T-helper 2 cell (primary cell): ENCODE measurements around the gene MIPOL1.
"Not testable (repeated sequence)": the region's sequence is repeated elsewhere in the genome, so short reads cannot be mapped to it uniquely, and the experiment has no call there.

Source experiments
- DNase-seq, 5 experiments: peaks; one replicate each; pipeline versions ENCODE4 v3.0.0 to v3.0.0-alpha.2; 2012 to 2022

Gene MIPOL1

DNA sequence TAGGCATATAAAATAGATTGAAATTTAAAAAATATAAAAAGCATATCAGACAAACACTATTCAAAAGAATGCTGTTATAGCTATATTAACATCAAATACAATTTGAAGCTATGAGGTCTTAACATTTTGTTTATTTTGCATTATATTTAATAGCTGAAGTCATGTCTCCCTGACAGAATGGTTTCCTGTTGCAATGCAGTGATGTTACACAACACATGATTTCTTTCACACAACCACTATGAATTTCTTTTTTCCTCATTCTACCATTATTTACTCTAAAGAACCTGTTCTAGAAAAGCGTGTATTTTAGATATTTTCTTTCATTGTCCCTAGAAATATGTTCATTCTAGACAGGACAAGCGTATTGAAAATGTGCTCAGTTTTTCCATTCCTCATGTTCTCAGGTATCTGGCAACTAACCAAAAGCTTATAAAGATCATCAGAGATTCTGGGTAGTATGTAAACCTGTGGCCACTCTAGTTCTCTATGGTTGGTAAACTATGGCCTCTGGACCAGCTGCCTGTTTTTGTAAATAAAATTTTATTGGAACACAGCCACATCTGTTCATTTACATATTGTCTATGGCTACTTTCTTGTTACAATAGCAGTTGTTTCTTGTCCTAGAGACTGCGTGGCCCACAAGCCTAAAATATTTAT lies 213.5 kb downstream of the MIPOL1 start:
- no peak for DNase-seq

DNA sequence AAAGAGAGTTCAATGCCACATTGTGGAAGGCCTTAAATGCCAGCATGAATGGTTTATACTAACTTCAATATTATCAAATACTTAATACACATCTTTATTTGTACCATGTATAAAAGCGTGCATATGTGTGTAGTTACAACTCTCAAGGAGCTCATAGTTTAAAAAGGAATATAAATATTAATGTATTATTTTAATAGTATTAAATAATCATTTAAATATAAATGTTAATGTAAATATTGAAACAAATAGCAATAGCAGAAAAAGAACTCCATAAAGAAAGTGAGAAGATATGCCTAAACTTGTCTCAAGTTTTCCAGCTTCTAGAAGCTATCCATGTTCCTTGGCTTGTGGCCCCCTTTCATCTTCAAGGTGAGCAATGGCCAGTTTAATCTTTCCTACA lies 215.3 kb downstream of the MIPOL1 start:
- no peak for DNase-seq

DNA sequence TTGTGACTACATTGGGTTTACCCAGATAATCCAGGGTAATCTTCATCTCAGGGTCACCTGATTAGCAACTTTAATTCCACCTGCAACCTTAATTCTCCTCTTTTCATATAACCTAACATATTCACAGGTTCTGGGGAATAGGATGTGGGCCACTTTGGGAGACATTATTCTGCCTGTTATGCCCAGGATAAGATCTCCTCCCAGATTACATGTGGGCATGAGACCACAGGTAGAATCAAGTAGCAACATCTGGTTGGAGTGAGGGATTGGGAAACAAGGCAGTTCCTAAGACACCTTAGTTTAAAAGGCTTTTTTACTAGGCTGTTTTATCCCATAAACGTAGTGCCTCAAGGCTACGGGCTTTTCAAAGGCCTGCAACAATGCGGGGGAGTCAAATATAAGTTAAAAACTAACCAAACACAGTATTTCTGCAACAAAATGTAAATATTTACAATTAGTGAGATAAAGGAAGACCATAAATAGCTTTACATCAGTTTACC lies 215.8 kb downstream of the MIPOL1 start:
- no peak for DNase-seq

DNA sequence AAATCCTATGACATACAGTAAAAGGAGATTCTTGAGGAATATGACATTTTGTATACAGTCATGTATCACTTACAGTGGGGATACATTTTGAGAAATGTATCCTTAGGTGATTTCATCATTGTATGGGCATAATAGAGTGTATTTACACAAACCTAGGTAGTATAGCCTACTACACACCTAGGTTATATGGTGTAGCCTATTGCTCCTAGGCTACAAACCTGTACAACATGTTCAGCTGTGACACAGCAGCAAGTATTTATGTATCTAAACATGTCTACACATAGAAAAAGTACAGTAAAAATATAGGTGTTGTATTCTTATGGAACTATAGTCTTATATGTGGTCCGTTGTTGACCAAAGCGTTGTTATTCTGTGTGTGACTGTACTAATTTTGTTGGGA lies 218.5 kb downstream of the MIPOL1 start:
- no peak for DNase-seq

DNA sequence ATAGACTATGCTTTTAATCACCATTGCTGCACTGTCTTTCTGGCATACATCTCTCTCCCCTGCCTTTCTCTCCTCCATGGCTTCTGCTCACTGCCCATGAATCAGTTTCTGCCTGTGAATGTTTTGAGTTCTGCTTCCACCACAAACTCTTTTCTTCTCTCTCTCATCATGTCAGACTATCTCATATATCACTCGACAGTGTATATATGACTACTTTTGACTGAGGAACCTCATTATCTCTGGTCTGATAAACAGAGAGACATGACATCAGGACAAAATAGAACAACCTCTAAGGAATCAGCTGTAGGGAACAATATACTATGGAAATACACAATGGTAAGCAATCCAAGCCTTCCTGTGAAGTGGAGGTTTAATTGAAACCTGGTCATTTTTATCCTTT lies 219.4 kb downstream of the MIPOL1 start:
- no peak for DNase-seq

DNA sequence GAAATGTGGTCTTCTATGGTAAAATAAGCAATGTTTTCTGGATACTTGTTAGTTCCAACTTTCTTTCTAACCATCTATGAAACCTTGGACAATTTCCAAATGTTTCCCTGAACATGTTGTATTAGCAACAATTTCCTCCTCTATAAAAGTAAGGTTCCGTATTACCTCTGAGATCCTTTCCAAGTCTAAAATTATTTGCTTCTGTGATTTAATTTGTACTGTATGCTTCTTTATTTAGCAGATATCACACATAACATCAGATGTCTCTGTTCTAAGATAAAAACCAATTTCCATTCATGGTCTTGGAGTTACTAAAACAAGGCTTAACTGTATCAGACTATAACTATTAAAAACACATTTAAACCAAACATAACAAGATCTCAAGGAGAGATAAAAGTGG lies 220.1 kb downstream of the MIPOL1 start:
- no peak for DNase-seq

DNA sequence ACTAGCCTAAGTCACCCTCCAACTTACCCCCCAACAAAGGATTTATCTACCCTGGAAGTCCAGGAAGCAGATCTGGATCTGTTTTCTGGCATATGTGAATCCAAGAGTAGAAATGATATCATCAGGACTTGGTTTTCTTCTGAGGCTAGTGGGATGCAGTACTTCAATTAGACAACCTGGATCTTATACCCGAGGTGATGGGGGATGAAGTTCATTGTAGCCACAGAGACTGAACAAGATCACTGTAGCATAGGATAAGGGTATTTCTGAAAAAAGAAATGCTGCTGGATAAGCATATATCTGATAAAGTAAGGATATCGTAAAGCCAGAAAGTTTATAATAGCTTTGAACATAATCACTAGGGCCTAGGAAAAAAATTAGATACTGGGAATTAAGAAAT lies 222.9 kb downstream of the MIPOL1 start:
- no peak for DNase-seq

DNA sequence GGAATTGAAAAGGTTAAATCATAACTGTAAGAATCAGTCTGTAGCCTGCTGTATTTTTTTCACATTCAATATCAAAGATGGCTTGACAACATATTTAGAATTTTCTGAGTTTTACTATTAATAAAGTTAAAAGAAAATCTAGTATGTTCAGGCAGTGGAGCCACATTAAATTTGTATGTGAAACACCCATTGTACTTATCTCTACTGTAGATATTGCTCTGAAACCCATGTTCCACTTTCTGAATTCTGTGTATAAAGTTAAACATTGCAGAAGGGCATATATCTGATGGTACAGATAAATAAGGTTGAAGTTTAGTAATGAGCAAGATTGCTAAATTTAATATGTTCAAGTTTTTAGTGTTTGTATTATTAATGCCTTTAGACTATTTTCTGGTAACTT lies 224.6 kb downstream of the MIPOL1 start:
- DNase-seq: no peak

DNA sequence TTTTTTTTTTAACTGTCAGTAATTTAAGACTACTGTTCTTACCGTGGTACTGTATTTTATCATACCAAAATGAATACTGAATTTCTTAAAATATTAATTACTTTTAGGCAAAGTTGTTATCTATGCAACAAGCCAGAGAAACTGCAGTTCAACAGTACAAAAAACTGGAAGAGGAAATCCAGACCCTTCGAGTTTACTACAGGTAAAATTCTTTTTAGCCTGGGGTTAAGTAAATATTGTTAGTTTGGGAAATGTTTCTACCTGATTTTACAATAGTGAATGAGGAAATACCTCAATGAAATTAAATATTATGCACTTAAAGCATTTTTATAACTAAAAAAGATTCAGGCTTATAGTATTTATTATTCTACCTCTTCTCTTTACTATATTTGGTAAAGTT lies 225.0 kb downstream of the MIPOL1 start:
- DNase-seq: no peak

DNA sequence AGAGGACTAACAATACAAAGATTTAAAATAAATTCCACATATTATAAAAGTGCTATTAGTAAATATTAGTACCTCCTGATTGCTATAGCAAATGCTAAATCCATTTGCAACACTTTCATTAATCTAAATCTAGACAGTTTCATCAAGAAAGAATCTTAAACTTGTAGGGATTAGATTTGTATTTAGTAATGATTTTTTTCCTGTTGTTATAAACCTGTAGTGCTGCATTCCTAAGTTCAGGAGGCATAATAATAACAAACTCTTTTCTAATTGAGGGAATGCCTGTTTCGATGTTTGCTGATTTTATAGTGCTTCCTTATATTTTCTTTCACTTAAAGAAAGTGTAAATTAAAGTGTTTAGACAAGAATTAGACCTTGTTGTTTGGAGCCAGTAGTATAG lies 231.2 kb downstream of the MIPOL1 start:
- no peak for DNase-seq

DNA sequence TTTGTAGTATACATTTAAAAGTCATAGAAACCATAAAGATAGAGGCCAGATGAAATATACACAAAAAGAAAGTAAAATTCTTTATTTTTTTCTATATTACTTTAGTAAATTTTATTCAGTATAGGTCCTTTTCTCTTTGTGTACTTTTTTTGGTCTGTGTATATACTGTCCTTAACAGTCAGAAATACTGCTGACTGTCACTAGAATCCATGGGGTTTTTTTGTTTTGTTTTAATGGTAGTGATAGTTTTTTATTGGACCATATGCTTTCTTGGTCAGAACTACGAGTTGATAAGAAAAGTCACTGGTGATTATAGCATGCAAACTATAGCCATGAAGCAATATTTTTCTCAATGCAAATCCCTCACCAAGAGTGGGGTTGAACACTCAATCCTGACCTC lies 231.9 kb downstream of the MIPOL1 start:
- DNase-seq: no peak

DNA sequence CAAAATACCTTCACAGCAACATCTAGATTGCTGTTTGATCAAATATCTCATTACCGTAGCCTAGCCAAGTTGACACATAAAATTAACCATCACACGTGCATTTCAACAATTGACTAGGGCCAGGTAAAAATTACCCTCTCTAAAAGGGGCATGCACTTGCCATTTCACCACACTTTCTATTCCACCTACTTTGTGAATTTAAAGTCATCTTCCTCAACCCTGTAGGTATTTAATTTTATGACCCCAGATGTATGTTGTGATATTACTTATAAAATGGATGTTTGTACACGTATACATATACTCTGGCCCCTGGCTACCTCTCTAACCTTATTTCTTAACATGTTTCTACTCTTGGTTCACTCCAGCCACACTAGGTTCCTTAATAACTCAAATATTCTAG lies 237.1 kb downstream of the MIPOL1 start:
- DNase-seq: no peak

DNA sequence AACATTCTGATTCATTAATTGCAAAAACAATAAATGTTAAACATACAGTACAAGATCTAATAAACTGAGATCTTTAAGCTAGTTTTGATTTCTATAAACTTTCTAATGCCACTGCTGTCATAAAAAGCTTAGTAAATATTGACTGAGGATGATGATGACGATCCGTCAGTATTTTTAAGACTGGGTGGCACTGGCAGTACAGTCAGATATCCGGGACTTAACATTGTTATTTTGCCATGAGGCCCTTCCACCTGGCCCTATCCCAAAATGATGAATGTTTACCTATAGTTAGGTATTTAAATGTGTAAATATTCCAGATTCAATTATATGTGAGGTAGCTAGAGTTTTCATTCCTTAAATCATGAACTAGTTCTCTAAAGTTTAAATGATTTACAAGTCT lies 238.8 kb downstream of the MIPOL1 start:
- DNase-seq: no peak

DNA sequence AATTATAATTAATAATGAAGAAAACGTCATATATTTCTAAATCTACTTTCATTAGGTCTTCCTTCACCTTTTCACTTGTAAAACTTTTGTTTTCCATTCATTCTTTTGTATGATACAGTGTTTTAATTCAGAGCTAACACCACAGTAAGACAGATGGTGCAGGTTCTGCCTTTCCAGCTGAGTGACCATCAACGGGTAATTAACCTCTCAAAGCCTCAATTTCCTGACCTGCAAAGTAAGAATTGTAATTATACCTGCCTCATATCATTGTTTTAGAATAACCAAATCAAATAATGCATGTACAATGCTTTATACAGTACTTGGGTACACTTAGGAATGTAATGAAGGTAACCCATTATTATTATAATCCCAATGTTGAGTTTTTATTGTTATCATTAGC lies 239.8 kb downstream of the MIPOL1 start:
- no peak for DNase-seq

DNA sequence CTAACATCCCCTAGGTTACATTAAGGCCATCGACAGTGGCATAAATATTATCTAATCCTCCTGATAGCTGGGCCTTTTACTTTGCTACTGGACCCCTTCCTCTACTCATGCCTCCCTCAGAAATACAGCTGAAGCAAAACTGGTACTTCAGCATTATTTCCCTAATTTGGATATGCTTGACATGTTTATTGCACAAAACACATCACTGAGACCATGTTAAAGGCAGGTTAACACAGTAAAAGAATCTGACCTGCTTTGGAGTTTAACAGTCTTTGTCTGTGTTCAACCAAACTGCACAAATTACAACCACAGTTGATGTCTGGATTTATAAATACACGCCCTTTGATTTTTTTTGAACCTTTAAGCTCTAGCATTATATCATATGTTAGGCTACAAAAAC lies 240.7 kb downstream of the MIPOL1 start:
- DNase-seq: no peak

DNA sequence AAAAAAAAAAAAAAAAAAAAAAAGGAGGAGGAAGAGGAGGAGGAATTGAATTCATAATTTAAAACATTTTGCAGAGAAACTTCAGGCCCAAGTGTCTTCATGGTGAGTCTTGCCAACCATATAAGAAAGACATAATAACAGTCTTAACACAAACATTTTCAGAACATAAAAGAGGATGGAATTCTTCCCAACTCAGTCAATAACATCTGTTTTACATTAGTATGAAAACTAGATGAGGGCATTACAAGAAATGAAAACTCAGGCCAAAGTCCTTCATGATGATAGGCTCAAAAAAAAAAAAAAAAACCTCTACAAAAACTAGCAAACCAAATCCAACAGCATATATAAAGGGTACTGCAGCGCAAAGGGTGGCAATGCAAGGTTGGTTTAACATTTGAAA lies 245.7 kb downstream of the MIPOL1 start:
- DNase-seq: no peak

DNA sequence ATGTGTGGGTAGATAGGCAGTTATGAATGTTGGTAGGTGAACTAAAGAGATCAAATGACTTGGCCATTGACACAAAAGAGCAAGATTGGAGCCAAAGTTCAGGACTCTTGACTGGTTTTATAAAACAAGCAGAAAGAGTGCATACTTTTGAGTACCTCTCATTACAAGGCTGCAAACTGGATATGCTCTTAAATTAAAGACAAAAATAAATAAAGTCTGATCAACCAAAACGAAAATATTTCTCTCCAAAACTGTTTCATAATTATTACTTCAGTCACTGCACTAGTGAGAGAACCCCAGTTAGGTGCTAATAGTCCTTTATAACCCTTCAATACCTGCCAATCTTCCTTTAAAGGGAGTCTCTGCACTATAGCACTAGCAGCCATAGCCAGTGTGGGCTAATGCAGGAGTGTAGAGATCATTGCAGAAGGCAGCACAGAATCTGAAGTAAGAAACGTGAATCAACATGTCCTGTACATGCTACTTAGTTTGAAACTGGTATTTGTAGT lies 250.2 kb downstream of the MIPOL1 start:
- no peak for DNase-seq

DNA sequence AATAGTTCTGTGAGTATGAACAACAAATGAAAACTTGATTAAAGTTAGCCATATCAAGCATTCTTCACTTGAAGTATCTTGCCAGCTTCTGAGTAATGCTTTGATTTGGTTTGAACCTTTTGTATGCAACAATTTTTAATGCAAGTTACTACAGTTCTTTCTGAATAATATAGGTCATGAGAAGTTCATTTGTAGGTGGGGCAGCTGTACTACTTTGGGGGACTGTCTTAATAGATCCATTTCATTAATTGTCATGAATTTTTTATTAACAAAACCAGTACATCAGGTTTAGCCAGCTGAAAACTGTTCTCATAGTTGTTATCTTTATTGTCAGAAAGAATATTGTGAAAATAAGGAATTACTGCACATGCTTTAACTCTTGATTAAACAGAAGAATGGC lies 254.6 kb downstream of the MIPOL1 start:
- DNase-seq: no peak

DNA sequence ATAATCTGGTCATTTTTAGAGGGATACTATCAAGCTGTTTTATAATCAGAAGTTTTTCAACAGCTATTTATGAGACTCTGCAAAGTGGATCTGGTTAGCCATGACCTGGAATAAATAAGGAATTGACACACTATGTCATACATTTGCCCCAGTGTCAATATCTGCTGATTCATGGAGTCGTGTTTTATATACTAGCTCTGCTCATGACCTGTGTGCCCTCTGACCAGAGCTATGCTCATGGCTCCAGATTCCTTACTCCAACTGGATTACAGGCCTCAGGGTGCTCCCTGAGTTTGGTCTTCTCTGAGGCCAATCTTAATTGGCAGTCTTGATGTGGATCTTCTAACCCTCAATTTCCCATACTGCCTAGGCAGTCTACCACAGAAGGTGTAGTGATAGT lies 256.2 kb downstream of the MIPOL1 start:
- DNase-seq: no peak

DNA sequence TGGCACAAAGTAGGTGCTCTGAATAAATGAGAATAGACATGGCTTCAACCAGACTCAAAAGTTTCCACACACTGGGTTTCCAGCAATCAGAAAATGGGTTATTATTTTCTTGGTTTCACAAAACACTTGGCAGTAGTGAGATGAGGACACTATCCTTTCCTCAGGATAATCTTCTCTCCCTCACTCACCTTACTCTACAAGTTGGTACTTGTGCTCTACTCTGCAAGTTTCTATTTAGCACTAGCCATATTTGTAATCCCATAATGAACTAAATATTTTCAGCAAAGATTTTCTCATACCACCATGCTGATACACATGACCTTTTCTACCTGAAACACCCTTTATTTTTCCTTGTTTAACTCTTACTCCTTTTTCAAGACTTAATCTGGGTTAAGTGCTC lies 259.6 kb downstream of the MIPOL1 start:
- DNase-seq: no peak

DNA sequence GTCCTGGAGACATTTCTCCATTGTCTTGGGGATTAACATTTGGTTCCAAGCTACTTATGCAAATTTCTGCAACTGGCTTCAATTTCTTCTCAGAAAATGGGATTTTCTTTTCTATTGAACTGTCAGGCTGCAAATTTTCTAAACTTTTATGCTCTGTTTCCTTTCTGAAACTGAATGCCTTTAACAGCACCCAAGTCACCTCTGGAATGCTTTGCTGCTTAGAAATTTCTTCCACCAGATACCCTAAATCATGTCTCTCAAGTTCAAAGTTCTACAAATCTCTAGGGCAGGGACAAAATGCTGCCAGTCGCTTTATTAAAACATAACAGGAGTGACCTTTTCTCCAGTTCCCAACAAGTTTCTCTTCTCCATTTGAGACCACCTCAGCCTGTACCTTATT lies 264.7 kb downstream of the MIPOL1 start:
- DNase-seq: not testable (repeated sequence)

DNA sequence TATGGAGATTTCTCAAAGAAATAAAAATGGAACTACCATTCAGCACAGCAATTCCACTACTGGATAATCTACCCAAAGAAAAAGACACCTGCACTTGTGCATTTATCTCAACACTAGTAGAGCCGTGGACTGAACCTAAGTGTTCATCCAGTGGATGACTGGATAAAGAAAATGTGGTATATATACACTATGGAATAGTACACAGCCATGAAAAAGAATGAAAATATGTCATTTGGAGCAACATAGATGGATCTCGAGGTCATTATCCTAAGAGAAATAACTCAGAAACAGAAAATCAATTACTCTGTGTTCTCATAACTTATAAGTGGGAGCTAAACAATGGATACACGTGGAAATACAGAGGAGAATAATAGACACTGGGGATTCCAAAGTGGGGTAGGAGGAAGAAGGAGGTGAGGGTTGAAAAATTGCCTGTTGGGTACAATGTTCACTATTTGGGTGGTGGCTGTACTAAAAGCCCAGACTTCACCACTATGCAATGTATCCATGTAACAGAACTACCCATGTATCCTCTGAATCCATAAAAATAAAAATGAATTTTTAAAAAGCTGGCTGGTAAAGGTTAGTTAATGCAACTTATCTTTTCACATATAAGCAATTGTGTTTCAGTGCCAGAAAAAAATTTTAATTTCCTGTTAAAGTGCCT lies 266.6 kb downstream of the MIPOL1 start:
- DNase-seq: no peak

DNA sequence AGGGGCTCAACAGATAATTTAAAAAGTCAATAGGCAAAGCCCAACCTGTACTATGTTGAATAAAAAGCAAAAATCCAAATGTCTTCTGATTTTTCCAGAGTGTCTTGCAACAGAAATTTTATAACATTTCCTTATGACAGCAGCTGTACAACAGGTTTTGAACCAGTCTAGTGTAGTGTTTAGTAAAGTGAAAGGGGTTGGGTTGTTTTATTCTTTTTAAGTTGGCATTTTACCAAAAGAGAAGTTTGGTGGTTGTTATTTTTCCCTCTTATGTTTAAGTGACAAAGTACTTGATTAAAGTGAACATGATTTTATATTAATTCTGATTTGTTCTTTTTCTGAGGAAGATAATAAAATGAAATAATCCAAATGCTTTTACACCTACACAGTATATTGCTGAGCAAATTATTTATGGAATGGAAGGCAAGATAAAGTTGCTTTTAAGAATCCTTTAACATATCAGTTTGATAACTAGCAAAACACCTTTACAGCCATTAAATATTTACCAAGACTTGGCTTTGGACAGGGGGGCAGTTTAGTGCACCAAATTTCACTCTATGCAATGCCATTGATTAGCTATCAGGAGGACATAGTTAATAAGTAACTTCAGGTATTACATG lies 268.4 kb downstream of the MIPOL1 start:
- DNase-seq: no peak

DNA sequence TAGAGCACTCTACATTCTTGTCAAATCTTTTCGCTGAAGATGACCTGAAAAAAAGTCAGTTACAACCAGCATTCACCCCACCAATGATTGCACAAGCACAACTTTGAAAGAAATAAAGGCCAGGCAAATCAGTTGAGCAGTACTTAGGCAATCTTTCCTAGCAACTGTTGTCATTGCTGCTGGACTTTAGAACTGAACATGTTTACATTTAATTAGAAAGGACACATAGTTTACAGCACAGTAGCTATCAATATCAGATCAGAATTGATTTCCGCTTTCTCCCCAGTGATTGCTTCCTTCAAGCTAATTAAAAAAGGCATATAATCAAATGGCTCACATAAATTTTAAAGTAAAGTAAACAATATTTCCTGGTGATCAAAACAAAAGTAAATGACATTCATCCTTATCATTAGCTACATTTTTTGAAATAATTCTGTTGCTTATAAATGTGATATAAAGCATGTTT lies 268.9 kb downstream of the MIPOL1 start:
- no peak for DNase-seq
